Activated naive CD4-positive, alpha-beta T cell treated with anti-CD3 and anti-CD28 coated beads, Interleukin-2, amount 50 U/mL, for 16 hours (primary cell): ENCODE results near the gene SLC31A1.
"Not testable (repeated sequence)": the region's sequence is repeated elsewhere in the genome, so short reads cannot be mapped to it uniquely, and the experiment has no call there.

Source experiments
- DNase-seq: peaks from one replicate; pipeline ENCODE4 v3.0.0-alpha.2; 2020

Gene SLC31A1

DNA sequence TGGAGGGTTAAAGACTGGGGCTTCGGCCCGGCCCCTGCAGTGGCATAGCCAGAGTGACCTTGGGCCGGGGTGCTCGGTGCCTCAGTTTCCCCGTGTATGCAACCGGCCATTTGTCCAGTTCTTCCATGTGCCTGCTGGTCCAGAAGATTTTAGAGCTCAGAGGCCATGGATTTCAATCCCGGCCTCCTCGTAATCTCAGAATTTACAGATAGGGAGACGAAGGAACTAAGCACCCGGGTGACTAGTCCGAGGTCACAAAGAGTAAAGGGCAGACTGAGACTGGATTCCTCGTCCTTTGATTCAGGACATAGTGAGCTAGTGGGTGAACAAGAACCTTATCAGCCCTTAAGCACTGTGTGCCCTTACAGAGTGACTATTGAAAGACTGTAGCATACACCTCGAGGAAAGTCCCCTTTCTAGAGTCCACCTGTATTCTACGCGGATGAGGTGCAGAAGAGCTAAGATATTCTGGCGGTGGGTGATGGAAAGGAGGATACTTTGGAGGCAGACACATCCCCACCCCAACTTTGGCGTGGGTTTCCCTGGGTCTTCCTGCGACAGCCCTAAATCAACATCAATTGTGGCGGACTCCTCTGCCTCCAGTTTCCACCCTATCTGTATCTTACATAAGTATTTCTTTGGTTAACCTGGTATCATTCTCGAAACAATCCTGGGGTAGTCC, 597 bp downstream of the SLC31A1 start:
- no peak for DNase-seq

DNA sequence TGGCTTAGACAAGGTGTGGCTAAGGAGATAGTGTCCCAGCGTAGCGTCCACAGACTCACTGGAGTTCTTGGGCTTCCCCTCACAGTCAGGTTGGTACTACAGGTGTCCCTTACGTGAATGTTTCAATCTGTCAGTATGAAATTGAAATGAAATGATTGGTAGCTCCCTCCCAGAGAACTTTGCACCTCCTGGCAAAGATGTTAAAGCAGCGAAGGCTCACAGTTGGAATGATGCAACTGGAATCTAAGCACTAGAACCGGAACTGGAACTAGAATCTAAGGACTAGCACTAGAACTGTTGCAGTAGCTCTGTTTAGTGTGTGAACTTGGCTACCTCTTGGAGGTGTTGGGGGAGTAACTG, 1.1 kb downstream of the SLC31A1 start:
- DNase-seq, result no peak

DNA sequence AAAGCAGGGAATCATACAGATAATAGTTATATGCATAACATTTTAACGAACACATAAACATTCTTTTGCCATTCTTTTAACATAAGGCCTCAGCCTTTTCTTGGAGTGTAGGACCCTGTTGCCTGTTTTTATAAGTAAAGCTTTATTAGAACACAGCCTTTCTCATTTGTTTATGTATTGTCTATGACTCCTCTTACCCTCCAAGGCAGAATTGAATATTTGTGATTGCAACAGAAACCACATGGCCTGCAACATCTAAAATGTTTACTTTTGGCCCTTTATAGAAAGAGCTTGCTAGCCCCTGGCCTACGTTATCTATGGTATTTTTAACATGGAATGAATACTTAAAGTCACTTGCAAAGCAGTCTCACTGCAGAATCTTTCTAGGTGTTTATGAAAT, 2.6 kb downstream of the SLC31A1 start:
- no peak for DNase-seq

DNA sequence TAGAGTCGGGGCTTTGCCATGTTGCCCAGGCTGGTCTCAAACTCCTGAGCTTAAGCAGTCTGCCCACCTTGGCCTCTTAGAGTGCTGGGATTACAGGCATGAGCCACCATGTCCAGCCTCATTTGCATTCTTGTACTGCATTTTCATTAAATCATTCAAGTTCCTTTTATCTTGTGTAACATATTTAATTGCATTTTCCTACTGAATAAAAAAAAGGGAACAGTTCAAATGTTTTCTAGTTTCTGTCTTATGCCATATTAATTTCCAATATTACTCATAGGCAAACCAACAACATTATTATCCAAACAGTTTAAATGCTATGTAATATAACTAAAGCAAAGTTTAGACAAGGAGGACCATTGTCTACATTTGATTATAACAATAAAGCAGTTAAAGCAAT, 6.1 kb downstream of the SLC31A1 start:
- no peak for DNase-seq

DNA sequence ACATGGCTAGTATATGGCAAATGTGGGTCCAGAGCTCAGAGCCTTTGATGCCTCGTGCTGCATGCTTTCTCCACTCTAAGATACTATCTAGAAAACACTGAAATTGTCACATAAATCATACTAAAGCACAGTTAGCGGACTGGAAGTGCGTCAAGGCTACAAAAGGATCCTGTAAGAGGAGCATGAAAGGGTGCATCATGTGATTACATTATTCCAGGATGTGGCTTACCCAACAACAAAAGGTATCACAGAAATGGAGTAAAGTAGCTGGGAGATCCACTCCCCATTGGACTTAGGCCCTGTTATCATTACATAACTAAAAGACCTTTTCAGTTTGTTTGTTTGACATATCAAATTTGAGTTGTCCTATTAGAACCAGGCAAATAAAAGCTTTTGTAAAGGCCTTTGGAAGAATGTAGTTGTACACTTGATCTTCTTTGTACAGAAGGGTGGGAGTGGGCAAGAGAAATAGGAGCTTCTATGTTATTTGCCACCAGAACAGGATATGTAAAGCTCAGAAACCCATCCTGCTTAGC, 6.9 kb downstream of the SLC31A1 start:
- no peak for DNase-seq

DNA sequence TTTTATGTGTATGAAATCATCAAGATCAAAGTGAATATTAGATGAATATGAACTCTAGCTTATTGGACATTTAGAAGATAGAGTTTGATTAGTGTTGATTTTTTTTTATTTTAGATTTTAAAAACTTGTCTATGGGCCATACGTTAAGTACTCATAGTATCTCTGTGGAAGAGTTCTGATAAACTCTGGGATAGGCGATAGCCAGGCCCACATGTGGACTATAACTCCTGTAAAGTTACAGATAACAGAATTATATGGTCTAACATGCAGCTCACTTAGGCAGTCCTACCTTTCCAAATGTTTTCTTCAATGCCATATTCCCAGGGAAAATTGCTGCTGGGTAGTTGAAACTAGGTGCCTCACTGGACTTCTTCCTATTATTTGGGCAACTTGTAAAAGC, 10.4 kb downstream of the SLC31A1 start:
- DNase-seq, result no peak

DNA sequence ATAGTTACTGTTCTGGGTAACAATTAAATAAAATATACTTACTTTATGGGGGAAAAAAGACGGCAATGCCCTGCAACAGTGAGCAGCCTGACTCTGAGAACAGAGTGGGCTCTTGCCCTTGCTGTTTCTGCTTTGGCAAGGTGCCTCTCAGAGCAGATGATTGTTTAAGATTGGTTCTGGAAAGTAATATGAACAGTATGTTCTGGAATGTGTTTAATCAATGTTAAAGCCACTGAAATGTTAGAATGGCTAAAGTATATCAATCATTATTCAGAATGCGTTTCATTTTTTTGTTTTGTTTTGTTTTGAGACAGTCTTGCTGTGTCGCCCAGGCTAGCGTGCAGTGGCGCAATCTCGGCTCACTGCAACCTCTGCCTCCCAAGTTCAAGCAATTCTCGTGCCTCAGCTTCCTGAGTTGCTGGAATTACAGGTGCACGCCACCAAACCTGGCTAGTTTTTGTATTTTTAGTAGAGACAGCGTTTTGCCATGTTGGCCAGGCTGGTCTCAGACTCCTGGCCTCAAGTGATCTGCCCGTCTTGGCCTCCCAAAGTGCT, 14.4 kb downstream of the SLC31A1 start:
- not testable (repeated sequence) for DNase-seq

DNA sequence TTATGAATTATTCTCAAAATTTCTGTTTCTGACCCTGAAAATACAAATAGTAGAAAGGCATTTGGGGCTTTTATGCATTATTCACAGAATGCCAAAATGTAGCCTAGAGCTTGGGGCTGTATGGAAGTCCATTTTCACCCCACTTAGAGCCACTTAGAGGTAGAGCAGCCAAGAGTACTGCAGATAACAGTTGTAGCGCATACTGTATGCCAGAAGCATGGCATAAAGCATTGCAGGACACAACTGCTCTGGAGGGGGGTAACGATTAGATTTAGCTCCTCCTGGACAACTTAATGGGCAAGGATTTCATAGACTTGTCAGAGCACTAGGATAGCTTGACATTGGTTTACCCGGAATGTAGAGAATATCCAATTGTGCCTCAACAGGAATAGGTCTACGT, 15.7 kb downstream of the SLC31A1 start:
- no peak for DNase-seq

DNA sequence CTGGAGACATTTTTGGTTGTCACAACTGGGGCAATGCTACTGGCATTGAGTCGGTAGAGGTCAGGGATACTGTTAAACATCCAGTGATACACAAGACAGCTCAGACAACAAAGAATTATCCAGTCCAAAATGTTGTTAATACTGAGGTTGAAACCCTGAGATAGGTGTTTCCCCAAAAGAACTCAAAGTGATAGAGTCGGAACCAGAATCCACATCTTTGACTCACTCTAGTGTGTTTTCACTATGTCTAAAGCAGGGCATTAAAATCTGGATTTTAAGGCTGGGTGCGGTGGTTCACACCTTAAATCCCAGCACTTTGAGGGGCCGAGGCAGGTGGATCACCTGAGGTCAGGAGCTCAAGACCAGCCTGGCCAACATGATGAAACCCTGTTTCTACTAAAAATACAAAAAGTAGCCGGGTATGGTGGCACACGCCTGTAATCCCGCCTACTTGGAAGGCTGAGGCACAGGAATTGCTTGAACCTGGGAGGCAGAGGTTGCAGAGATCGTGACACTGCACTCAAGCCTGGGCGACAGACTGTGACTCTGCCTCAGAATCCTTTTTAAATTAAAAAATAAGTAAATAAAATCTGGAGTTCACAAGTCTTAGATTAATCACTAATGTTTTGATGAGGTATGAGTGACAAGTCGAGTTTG, 17.0 kb downstream of the SLC31A1 start:
- no peak for DNase-seq

DNA sequence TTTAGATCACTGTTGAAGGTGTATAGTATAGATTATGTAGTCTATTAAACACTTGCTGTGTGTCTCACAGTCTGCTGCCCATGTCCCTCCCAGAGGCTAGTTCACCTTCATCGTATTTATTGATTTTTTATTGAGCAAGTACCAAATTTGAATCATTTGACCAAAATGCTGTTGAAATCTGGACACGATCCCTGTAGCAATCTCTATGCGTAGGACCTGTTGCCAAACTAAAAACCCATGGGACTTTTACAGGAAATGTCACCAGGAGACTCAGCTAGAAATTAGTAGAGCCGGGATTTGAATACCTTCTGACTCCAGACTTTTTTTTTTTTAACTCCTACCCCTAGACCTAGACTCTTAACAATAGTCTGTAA, 17.5 kb downstream of the SLC31A1 start:
- DNase-seq, result no peak

DNA sequence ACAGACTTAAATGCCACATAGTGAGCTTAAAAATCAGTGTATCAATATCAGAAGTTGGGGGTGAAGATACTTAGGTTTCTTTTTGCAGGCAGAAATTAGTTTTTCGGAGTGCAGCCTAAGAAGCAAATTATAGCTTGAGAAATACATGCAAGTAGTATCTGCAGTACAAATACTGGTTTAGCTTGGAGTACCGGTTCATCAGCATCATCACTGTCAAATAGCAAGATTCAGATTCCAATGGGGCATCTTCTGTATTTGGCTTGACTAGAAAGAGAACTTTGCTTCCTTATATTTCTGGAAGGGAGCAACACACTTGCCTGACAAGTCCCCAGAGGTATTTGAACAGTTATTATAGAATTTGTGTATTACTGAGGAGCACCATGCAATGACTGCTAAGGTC, 19.8 kb downstream of the SLC31A1 start:
- DNase-seq, result no peak

DNA sequence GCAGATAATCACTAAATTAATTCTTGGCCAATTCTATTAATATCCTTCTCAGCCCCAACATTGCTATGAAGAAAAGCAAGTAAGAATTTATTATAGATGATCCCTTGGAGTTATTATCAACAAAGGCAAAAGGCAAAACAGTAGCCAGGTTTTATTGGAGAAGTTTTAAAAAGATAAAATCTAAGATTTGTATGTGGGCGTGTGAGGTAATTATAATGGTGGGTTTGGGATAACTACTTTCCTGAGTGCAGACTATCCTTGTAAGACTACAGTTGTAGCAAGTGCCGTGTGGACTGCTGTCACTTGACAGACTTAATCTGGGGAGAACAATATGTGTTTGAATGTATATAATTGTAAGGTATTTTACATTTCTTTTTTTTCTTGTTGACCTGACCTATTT, 23.2 kb downstream of the SLC31A1 start:
- DNase-seq, result no peak

DNA sequence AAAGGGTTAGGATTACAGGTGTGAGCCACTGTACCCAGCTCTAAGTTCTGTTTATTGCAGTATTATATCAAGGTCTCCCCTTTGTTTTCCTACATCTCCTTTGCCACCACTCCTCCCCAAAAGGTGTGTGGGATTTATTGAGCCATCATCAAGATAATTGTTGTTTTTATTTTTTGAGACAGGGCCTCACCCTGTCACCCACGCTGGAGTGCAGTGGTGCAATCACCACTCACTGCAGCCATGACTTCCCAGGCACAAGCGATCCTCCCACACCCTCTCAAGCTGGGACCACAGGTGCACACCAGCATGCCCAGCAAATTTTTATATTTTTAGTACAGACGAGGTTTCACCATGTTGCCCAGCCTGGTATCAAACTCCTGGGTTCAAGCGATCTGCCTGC, 24.6 kb downstream of the SLC31A1 start:
- no peak for DNase-seq

DNA sequence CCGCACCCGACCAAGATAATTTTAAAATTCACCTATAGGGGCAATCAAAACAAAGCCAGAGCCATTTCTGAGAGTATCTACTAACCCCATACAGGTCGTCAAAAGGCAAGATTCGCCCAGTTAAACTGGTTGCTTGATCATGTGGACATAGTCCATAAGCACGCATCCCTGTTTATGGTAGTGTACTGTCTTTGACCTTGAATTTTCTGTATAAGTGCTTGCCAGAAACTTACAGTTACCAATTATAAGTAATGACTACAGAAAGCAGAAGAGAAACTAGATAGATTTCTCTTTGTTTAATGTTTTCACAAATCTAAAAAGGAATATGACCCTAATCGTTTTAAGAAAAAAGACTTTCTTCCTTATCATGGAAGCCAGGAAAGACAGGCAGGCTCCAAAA, 25.6 kb downstream of the SLC31A1 start:
- DNase-seq, result no peak

DNA sequence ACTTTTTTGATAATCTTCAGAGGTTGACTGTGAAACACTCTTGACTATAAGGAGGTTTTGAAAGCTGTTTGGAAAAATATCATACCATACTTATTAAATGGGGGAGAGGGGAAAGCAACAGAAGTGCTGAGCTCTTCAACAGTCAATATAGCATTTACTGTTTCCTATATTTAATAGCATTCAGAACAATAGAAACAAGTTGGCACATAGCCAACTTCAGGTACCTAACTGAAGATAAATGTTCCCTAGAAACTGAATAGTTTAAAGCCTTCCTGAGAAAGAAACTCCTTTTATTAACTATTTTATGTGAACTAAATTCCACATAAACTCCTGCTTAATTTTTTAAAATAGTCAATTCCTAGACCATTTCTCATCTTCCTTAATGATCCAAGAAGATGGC, 26.3 kb downstream of the SLC31A1 start:
- no peak for DNase-seq

DNA sequence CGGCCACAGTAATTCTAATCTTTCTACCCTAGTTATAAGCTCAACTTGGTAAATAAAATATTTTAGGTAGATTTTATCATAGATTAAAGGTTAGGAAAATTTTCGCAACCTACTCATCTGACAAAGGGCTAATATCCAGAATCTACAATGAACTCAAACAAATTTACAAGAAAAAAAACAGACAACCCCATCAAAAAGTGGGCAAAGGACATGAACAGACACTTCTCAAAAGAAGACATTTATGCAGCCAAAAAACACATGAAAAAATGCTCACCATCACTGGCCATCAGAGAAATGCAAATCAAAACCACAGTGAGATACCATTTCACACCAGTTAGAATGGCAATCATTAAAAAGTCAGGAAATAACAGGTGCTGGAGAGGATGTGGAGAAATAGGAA, 28.3 kb downstream of the SLC31A1 start:
- not testable (repeated sequence) for DNase-seq

DNA sequence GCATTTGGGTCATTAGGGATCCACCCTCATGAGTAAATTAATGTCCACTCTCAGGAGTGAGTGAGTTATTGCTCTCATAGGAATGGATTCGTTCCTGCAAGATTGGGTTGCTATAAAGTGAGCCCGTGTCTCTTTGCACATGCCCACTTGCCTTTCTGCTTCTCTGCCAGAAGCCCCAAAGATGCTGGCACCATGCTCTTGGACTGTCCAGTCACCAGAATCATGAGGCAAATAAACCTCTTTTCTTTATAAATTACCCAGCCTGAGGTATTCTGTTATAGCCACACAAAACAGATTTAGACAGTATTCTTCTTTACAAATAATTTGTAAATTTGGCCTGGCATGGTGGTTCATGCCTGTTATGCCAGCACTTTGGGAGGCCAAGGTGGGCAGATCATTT, 29.5 kb downstream of the SLC31A1 start:
- no peak for DNase-seq

DNA sequence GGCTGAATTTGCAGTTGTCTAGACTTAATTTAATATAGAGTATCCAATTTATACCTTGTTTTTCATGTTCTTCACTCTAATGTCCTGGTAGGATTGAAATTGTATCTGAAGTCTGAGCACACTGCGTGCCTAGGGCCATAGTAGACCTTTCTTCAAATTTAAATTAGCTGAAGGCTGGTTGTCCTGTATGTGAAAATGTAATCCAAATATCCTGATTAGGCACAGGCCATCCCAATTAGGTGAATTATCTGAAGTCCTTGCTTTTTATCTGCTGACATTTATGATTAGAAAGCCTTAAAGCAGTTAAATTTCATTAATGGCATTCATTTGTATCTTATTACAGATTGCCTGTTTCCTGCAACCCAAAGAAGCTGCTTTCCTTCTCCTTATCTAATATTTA, 33.6 kb downstream of the SLC31A1 start:
- no peak for DNase-seq

DNA sequence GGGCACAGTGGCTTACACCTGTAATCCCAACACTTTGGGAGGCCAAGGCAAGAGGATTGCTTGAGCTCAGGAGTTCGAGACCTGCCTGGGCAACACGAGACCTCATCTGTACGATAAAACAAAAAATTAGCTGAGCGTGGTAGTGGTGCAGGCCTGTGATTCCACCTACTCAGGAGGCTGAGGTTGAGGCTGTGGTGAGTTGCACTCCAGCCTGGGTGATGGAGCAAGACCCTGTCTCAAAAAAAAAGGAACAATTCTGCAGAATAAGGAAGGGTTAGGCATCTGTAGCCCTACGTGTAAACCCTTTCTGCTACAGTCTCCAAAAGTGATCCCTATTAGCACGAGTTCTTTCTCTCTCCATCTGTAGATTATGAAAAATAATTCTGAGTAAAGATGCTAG, 34.1 kb downstream of the SLC31A1 start:
- no peak for DNase-seq

DNA sequence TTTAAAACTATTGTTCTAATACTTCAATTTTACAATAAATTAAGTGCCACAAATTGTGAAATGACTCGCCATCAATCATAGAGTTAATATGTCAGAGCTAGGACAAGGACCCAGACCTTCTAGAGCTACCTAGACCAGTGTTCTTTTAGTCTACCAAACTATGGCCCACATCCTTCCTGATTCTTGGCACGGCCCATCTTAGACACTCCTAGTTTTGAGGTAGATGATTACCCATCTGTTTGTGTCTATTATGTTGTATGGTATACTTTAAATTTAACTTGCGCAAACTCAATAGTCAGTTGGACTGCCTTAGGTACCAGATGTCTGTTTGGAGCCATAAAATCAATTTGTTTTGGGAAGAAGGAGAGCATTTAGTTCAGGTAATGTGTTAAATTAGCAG, 36.5 kb downstream of the SLC31A1 start:
- no peak for DNase-seq

DNA sequence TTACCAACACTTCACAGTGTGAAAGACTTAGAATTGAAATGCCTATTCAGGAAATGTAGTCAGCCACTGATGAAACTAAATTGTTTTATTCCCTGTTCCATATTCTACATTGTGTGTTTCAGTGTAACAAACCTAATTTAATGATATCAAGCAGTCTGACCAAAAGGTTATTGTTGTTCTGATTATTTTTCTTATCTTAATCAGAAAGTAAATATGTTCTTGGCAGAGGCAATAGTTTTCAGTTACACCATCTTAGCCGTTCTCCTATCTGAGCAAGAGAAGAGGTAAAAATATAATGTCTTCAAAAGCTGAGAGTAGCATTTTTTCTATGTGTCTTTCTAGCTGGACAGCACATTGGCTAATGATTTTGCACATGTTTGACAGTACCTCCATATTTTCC, 36.9 kb downstream of the SLC31A1 start:
- no peak for DNase-seq

DNA sequence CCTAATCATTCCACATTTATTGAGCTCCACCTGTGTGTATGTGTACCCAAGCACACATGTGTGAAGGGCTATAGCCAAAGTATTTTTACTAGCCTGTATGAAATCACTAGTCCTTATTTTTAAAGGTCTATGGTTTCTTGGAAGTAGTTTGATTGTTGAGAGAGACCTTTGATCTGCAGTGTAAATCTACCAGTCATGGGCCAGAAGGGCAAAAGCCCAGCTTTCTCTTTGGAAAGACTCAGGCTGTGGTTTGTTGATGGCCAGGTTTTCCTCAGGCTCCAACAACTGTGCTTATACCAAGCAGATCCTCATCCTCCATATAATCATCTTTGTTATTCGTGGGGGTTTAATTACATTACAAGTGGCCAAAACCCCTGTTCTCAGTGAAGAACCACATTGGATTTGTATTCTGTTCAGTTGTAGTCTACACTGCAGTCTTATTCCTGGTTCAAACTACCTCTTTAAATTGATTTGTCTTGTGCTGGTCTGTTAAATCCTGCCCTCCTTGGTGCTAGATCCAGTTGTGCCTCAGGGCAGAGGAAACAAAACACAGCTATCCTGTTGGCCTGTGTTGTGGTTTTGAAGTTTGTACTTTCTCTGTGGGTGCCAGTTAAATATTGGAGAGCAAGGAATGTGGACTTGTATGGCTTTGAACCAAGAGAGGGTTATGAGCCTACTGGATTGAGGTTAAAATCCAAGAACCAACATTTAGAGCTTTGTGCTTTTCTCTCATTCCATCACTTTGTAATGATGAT, 40.8 kb downstream of the SLC31A1 start:
- DNase-seq, result no peak

DNA sequence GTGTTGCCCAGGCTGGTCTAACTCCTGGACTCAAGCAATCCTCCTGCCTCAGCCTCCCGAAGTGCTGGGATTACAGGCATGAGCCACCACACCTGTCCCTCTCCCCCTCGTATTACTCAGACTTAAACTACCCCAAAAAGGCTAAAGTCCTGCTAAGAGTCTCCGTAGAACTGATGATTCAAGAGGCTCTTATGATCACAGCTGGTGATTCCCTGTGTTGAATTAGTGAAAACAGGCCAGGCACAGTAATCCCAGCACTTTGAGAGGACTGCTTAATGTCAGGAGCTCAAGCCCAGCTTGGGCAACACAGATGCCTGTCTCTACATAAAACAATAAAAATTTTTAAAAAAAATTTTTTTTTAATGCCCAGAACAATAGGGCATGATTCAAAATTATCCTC, 44.8 kb downstream of the SLC31A1 start:
- DNase-seq, result no peak
